NCI-H2171 treated with DMSO at 0.1 percent for 48 hours (cell line): ENCODE results near the gene UROC1.

ENCODE experiments used
- DNase-seq: peaks from one replicate; lab custom pipeline; 2025; lab: John Stamatoyannopoulos, UW

UROC1 gene

DNA sequence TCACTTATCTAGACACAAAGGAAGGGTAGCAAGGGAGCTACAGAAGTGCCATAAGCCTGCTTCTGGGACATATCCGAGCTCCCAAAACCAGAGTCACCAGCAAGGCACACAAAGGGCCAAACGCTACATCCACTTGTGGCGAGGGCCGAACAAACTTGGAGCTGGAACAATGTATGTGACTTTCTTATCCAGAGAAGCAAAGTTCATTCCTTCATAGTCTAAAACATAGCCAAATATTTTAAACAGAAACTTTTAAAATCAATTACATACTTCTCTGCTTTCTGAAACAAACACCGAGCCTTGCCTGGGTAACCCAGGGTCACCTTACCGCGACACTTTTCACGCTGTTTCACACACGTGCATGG lies 57.8 kb downstream of the UROC1 start:
- no peak for DNase-seq

DNA sequence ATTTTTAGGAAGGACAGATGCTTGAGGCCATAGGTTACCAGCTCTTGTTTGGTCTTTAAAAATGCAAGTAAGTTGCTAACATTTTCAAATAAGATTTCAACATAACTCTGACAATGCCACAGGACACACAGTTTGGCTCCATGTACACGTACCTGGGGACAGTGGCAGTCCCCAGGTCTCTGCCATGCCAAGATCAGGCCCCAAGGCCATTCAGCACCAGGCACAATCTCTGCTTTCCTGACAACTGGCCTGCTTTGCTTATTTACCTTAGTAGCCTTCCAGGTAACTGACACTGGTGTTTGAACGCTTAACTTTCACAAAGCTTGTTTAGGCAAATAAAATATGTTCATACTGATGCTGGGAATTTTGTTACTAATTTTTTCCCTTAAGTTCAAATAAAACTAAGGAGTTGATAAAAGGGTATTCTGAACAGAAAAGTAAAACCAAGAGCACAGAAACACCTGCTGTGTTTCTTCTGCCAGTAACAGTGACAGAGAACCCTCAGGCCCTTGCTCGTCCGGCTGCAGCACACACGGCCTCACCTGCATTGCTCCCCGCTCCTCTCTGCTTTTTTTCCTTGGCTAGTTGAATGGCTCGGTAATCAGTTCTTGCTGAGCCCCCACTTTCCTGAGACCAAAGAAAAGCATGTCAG lies 58.3 kb downstream of the UROC1 start:
- no peak for DNase-seq

DNA sequence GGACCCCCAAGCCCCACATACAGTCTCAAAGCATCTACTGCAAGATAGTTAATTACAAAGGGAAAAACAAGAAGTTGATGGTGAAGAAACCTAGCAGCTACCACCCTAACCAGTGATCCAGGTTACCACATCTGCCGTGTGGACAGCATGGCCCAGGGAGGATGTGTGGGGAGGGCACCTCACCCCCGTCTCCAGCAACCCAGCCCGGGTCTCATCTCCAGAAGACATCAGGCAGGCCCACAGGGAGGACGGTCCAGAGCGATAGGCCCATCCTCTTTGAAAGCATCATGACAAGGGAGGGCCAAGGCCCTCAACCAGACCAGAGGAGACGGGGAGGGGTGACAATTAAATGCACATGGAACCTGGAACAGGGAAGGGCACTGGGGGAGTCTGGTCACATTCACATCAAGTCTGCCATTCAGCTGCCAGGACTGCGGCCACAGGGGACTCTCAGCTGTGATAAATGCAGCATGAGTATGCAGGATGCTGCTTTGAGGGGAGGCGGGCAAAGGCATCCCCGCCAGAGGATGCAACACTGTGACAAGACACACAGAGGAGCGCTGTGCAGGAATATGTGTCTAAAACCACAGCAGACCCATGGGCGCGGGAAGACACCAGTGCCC lies 60.7 kb downstream of the UROC1 start:
- no peak for DNase-seq

DNA sequence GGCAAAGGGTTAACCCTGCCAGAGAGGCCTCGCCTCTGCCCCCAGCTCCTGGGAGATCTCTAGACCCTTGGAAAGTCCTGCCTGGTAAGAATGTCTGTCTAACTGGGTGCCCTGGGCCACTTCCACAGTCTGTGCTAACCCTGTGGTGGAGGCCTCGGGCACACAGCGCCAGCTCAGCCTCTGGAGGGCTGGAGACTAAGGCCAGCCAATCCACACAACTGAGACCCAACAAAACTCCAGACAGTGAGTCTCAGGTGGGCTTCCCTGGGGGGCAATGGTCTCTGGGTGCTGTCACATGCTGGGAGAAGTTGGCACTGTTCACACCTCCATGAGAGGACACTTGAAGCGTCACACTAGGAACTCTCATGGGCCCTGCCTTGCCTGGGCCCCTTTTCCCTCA lies 61.4 kb downstream of the UROC1 start:
- no peak for DNase-seq

DNA sequence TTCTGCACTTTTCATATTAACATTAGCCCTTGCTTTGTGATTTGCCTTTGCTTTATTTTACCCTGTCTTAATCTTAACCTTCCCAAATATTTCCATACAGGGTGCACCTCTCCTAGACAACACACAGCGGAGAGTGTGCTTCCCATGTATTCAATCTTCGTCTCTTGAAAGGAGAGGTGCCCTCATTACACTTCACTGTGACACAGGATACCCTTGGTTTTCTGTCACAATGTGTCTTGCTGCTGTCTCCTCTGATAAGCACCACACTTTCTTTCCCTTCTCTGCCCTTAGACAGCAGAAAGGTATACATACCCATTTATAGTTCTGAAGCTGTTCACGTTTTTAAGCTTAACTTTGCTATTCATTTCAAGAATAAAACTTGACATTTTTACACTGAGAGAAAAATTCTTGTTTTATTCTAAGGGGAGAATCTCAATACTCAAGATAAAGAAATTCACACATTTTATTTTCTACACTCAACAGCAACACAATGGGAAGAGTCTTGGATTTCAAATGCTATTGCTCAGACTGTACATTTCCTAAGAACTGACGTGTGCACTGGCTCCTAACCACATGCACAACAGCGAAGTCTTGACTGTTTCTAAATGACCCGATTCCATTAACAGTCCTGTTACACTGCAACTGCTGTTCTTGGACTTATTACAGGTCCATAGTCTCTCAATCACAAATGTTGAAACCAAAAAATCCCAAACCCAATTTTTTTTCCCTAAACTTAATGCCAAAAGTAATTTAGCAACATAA lies 63.0 kb downstream of the UROC1 start:
- DNase-seq = no peak

DNA sequence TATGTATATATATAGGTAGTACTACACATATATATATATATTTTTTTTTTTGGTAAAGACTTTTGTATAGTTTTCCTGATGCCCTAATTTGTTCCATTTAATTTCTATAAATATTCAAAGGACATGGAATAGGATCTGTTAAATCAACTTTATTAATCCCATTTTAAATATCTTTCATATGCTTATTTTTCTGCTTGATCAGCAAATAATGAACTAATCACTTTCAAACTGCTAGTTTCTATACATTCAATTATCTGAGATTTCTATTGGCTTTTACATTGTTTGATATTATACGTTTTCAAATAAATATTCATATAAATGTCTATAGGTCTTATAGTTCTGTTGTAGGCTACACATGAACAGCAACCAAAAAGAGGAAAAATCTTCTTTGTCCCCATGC lies 63.5 kb downstream of the UROC1 start:
- DNase-seq = no peak

DNA sequence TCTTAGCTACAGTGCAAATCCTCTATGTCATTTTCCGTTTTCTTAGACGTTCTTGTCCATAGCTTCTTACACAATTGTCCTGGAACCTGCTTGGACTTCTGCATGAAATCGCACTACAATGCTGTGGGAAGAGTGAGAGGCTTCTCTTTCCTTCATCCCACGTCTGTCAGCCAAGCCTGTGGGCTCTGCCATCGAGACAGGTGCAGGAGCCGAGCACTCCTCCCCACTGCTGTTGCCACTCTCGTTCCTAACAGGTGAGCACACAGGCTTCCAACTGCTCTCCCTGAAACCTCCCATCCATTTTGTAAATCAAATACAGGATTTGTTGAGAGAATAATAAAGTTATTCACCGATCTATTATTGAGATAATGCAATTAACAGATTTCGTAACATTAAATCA lies 65.4 kb downstream of the UROC1 start:
- DNase-seq = no peak

DNA sequence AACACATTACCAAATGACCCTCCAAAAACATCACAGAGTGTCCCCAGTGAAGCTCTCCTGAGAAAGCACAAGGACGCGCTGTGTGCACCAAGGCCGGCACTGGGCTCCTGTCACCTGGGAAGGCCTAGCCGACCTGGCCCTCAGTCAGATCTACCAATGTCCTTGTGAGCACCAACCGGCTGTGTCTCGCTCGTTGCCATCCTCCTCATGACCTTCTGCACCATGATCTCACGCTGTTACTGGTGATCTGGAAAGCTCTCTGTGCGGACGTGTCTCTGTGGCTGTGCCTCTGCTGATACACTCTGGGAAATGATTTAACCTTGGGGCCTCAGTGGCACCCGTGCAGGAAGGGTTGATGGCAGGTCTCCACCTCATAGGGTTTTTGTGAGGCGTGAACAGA lies 66.1 kb downstream of the UROC1 start:
- DNase-seq = no peak

DNA sequence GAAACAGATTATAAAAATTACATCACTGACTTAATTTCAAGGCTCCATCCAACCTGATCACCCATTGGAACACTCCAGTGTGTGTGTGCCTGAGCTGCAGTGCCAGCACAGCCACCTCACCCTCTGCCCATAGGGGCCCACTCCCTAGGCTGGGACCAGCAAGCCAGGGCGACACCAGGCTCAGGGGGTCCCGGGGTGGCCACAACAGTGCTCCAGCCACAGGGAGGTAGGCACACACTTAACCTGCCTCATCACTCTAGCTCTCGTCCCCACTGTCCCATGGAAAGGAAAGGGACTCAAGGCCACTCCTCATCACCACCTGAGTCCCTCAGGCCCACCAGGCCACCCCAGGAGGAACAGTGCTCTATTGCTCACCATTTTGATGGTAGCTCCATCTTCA lies 66.8 kb downstream of the UROC1 start:
- DNase-seq = no peak

DNA sequence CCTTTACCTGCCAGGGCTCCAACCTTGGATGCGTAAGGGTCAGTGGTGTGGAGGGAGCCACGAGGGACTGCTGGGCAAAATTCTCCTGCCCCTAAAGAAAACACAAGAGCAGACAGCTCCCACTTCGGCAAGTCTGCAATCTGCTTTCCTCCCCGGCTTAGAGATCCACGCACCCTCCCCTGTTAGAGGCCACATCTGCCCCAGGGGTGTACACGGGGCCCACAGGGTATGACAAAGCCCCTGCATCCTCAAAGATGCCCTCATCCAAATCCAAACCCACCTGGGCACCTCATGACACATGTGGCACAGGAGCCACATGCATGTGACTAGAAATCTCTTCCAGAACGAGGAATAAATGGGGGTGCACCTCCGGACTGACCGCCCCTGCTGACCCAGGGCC lies 67.4 kb downstream of the UROC1 start:
- no peak for DNase-seq

DNA sequence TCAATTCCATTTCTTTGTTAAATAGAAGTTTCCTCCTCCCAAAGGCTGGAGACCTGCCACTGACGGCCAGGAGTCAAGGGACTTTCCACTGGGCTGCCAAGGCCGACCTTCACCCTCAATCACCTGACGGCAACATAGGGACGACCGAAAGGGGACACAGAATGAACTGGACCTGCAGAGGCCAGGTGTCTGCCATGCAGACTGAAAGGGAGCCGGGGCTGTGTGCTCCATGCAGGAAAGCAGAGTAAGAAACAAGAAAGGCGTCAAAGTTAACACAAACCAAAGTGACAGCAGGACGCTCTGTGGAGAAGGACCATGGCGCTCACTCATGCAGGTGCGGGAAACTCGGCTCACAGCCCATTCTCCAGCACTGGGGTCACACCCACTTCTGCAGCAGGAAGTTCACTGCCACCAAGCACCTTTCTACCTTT lies 67.9 kb downstream of the UROC1 start:
- no peak for DNase-seq

DNA sequence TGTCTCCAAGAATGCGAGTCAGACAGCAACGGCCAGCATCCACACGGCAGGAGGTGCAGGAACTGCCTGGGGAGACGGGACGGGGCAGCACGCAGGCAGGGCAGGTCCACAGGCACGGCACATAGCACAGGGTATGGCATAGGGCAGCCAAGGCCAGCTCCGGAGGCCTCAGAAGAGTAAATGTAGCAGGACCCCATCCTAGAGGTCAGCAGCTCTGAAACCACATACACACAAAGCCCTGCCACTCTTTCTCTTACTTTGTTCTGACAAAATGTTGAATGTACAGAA lies 68.7 kb downstream of the UROC1 start:
- no peak for DNase-seq

DNA sequence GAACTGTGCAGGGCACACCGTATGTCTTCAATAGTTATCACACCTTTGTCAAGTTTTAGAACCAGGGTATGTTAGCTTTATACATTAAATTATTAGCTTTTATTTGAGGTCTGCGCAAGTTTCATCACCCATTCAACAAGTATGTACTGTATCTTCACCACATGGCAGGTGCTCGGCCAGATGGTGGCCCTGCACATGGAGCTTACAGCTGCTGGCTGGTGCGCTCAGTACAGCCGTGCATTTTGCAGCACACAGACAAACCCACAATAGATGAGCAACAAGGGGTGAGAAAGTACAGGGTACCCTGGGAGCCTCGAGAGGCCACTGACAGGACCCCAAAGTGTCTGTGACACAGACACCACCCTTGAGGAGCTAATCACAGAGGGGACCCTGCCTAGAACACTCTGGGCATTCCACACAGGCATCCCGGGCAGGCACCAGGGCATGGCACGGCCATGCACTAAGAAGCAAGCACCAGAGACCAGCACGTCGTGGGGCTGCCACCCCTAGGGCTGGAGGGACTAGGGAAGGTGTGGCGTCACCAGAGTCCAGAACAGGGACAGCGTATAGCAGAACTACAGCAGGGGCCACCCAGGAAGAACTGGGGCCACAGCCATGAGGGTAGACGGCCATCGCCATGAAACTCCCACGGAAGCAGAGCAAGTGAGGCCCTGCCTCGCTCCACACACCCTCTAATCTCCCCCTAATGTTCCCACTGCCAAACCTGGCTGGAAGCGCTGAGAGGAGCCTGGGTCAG lies 69.3 kb downstream of the UROC1 start:
- peak; percentile 50 for DNase-seq

DNA sequence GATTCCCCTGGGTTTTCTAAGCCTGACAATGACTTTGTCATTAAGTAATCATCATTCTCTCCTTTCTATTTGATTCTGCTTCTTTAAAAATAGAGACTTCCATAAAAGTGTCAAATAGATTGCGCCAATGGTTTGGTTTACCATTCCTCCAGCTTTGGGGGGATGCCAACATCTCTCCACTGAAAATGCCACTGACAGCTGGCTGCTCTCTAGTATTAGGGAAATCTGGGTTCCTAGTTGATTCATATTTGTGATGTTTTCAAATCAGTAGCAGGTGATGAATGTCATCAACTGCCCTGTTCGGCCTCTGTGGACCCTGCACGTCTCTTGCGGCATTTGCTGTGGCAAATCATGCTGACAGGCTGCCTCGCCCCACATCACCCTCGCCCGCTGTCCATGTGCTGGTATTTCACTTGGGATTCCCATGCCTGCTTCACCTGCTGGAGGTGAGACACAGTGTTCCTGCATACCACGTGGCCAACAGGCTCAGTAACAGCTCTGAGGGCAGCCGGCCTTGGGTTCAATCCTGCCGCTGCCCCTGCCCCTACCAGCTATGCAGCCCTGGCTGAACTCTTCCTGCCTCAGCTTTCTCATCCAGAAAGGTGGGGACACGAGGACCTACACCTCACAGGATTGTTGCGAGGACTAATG lies 70.0 kb downstream of the UROC1 start:
- DNase-seq = no peak

DNA sequence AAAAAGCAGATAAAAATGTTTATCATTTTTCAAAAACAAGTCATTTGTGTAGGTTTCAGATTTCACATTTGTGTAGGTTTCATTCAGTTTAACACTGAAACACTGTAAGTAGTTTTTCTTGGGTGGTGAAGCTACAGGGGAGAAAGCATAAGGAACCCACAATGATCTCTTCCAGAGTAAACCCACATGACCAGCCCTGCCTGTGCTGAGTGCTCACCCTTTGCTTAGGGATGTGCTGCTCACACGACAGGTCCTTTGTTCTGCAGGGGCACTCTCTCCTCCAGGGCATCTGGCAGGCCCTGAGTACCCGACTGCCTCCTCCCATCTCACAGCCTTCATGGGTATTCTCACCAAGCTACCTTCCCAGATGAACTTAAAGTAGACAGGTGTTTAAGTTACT lies 70.8 kb downstream of the UROC1 start:
- peak; percentile 27 for DNase-seq

DNA sequence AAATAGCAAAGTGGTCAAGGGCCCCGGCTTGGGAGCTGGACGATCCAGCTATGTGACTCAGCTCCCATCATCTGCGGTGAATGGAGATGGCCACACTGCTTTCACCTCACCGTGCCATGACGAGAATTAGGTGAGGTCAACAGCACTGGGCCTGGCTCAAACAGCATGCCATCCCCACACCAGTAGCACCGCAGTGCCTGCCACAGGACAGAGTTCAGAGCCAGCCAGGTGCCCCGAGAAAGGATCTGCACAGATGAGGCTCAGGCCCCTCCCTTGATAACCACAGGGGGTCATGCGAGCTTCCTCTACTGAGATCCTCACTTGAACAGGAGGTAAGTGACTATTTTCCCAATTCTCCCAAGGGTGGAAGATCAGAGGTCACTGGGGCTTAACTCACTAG lies 71.3 kb downstream of the UROC1 start:
- DNase-seq = peak; percentile 7

DNA sequence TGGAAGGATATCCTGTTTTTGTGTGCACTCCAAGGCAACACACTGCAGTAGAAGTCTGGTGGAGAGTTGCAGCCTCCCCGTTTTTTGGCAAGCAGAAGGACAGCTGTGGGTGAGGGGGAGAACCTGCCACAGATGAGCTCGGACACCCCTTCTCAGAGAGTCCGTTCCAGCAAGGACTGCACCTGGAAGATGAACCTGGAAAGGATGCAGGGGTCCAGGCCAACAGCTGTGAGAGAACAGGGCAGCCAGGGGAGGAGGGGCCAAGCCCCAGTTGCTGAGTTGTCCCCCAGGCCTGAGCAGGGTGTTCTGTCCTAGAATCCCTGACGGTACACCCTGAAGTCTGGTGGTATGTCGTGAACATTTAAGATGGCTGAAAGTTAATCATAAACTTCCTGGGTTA lies 72.1 kb downstream of the UROC1 start:
- DNase-seq = no peak

DNA sequence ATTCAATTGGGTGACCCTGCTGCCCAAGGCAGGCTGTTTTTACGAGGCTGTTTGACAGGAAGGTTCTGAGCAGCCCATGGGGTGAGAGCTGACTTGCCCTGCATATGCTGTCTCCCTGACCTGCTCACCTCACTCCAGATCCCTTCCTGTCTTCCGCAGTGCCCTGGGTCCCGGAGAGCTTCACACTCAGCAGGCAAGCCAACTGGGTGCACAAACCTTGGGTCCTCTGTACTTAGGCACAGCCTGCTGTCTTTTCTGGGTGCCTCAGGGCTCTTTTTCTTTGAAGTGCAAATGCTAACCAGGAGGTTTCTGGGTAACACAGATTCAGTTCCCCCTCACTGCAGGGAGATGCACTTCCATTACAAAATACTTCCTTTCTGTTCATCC lies 74.7 kb downstream of the UROC1 start:
- DNase-seq = no peak

DNA sequence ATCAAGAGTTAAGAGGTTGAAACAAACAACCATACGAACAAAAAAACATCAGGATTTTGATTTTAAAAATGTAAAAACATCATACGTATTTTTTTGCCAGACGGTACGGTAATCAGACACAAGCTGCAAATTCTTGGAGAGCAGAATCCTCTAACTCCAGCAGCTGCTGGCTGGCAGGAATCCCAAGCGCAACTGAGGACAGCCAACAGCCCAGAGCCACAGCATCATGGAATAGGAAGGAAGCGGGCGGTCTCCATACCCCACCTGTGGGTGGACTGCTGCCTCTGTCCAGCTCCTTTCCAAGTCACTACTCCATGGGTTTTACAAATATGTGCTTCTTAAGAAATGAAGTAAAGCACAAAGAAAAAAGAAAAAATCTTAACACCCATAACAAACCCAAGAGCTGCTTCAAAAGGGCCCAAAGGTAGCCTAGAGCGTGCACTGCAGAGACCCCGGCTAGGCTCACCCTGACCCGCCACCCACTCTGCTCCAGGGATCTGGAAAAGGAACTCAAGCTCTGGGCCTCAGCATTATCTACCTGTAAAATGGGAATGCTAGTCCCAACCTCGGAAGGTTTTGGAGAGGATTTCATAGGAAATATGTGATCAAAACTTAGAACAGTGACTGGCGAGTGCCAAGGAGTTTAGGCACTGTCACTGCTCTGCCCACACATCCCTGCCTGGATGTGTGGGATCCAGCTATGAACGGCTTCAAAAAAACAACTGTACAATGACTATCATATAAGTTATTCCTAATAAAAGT lies 75.3 kb downstream of the UROC1 start:
- DNase-seq = no peak

DNA sequence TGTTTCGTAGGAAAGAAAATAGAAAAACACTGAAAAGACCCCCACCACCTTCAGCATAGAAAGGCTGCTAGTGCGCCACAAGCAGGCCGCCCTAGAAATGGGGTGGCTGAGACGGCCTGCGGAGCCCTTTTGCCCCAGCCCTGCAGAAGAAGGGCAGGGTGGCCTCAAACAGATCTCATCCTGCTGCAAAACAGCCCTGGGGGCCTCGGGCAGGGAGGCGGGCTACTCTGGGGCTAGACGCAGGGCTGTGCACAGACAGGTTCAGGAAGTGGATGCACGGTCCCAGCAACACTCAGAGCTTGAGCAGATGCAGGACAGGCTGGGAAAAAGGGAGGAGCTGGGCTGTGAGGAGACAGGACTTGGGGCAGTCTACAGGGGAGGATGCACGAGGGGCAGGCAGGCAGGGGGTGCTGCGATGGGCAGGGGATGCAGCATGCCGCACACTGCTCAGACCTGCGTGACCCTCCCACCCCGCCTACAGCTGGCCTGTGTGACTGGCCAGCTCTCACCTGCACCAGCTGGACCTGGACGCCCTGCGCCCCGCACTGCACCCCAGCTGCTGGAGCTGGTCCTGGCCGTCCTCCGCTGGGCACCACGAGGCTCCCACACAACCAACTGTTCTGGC lies 76.2 kb downstream of the UROC1 start:
- no peak for DNase-seq

DNA sequence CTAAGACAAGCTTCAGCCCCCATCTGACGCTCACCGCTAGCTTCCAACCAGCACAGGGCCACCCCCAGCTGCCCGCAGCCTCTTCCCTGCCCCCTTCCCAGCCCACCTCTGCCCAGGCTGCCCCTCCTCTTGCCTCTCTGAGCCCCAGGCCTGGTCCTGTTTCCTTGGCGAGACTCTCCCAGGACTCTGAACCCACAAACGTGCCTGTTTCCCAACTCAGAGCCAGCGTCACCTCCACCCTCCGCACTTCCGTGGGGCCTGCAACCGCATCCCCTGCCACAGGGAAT lies 76.9 kb downstream of the UROC1 start:
- no peak for DNase-seq
